ENCODE measurements around the gene PPP2R5E.

Gene PPP2R5E

DNA sequence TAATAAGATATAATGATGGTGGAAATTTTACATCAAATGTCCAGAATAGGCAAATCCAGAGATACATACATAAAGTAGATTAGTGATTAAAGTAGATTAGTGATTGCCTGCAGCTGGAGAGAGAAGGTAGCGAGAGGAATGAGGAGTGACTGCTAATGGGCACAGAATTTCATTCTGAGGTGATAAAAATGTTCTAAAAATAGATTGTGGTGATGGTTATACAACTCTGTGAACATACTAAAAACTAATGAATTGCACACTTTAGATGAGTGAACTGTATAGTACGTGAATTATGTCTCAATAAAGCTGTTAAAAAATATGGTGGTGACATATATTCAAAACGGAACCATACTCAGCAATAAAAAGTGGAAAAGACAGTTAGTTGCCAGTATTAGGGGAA is 41.7 kb downstream of the PPP2R5E start:
- TF ChIP-seq, protein P1, sequence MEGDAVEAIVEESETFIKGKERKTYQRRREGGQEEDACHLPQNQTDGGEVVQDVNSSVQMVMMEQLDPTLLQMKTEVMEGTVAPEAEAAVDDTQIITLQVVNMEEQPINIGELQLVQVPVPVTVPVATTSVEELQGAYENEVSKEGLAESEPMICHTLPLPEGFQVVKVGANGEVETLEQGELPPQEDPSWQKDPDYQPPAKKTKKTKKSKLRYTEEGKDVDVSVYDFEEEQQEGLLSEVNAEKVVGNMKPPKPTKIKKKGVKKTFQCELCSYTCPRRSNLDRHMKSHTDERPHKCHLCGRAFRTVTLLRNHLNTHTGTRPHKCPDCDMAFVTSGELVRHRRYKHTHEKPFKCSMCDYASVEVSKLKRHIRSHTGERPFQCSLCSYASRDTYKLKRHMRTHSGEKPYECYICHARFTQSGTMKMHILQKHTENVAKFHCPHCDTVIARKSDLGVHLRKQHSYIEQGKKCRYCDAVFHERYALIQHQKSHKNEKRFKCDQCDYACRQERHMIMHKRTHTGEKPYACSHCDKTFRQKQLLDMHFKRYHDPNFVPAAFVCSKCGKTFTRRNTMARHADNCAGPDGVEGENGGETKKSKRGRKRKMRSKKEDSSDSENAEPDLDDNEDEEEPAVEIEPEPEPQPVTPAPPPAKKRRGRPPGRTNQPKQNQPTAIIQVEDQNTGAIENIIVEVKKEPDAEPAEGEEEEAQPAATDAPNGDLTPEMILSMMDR (IDR thresholded peaks at IDR 0.05; ENCODE audit: low read depth, low read length): no peak
- TF ChIP-seq, protein P2, sequence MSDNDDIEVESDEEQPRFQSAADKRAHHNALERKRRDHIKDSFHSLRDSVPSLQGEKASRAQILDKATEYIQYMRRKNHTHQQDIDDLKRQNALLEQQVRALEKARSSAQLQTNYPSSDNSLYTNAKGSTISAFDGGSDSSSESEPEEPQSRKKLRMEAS (IDR thresholded peaks at IDR 0.05; ENCODE audit: low read depth, low read length): no peak
- TF ChIP-seq MYC (IDR thresholded peaks at IDR 0.05; ENCODE audit: low read depth, low read length) (no peak), POLR2A (IDR thresholded peaks at IDR 0.05; ENCODE audit: extremely low read depth, insufficient read length) (no peak)
- no peak overlapping the region for H3K4me3 ChIP-seq (ENCODE audit: low read depth, low read length)
- no peak for DNase-seq (ENCODE audit: low read depth)

DNA sequence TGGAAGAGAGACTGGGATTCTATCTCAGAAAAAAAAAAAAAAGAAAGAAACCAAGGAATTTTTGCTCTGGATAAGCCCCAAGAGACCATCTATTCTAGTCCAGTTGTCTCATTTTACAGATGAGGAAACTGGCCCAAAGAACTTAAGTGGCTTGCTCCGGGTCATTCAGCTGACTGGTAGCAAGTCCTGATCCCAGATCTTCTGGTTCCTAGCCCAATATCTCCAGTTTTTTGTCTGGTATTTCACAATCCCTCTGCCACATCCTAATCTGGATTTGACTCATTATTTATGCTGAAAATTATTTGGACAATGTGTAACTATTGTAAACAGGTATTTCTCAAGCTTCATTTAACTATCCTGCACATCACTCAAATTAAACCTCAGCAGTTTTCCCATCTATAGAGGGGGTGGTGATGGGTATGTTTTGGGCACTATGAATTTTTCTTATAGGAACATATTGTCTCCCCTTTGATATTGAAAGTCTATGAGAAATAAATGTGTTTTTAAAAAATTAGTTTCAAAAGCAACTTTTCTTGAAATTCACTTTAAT is 43.4 kb downstream of the PPP2R5E start:
- no peak for DNase-seq (ENCODE audit: low read depth)
- H3K4me3 ChIP-seq (ENCODE audit: low read depth, low read length): no peak overlapping the region
- no peak for TF ChIP-seq MYC (IDR thresholded peaks at IDR 0.05; ENCODE audit: low read depth, low read length)
- no peak for TF ChIP-seq POLR2A (IDR thresholded peaks at IDR 0.05; ENCODE audit: extremely low read depth, insufficient read length)
- TF ChIP-seq, protein P1 (IDR thresholded peaks at IDR 0.05; ENCODE audit: low read depth, low read length): no peak
- TF ChIP-seq, protein P2 (IDR thresholded peaks at IDR 0.05; ENCODE audit: low read depth, low read length): no peak

DNA sequence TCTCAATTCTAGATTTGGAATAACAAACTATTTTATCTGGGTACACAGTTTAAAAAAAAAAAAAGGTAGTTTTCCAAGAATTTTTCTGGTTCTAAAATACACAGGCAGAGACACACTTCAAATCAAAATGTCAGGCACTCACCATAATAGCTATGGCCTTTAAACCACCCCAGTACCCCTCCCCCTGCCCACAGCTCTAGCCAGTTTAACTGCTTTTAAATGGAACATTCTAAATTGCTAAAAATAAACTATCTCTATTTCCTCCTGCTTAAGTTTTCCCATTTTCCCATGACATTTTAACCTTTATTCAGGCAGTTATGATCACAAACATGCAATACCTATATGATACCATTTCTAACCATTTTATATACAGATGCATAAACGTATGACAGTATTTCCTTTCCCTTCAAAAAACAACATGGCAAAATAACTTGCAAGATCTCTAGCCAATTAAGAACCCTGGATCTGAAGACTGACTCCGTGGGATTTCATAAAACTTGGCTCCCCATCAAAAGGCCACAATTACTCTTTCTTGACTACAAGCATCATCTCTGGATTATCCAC is 46.3 kb downstream of the PPP2R5E start:
- TF ChIP-seq MYC (IDR thresholded peaks at IDR 0.05; ENCODE audit: low read depth, low read length) (no peak), POLR2A (IDR thresholded peaks at IDR 0.05; ENCODE audit: extremely low read depth, insufficient read length) (no peak)
- TF ChIP-seq, protein P1 (IDR thresholded peaks at IDR 0.05; ENCODE audit: low read depth, low read length): no peak
- TF ChIP-seq, protein P2 (IDR thresholded peaks at IDR 0.05; ENCODE audit: low read depth, low read length): no peak
- DNase-seq (ENCODE audit: low read depth): no peak
- H3K4me3 ChIP-seq (ENCODE audit: low read depth, low read length): no peak overlapping the region

DNA sequence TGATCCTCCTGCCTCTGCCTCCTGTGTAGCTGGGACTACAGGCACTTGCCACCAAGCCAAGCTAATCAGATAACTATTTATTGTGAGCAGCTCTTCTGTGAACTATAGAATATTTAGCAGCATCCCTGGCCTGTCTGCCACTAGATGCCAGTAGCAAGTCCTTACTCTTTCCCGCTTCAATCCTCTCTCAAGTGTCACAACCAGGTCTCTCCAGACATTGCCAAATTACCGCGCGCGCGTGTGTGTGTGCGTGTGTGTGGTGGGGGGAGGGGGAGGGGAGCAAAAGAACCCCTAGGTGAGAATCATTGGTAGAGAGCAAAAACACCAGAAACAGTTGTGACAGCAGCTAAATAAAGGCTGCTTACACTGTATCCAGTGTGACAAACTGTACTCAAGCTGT is 49.9 kb downstream of the PPP2R5E start:
- TF ChIP-seq, protein P1 (IDR thresholded peaks at IDR 0.05; ENCODE audit: low read depth, low read length): no peak
- TF ChIP-seq MYC (IDR thresholded peaks at IDR 0.05; ENCODE audit: low read depth, low read length) (no peak), POLR2A (IDR thresholded peaks at IDR 0.05; ENCODE audit: extremely low read depth, insufficient read length) (no peak)
- TF ChIP-seq, protein P2 (IDR thresholded peaks at IDR 0.05; ENCODE audit: low read depth, low read length): no peak
- H3K4me3 ChIP-seq (ENCODE audit: low read depth, low read length): no peak overlapping the region
- DNase-seq (ENCODE audit: low read depth): peak; percentile 26

DNA sequence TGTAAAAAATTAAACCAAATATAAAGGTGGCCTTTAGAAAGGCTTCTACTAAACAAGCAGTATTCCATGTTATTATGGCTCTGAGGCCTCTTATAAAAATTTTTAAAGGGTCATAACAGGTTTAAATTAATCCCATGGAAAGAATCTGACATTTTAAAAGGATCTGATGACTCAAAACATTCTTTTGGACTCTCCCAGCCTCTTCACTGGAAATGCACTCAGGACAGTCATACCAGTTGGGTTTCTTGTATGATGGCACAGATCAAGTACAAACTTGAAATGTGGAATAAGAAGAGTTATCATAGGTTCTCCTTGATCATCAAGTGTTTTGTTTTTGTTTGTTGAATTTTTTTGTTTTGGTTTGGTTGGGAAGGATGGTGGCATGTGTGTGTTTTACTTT is 50.8 kb downstream of the PPP2R5E start:
- DNase-seq (ENCODE audit: low read depth): no peak
- TF ChIP-seq, protein P2 (IDR thresholded peaks at IDR 0.05; ENCODE audit: low read depth, low read length): no peak
- TF ChIP-seq, protein P1 (IDR thresholded peaks at IDR 0.05; ENCODE audit: low read depth, low read length): no peak
- no peak for TF ChIP-seq POLR2A (IDR thresholded peaks at IDR 0.05; ENCODE audit: extremely low read depth, insufficient read length)
- TF ChIP-seq MYC (IDR thresholded peaks at IDR 0.05; ENCODE audit: low read depth, low read length): no peak
- no peak overlapping the region for H3K4me3 ChIP-seq (ENCODE audit: low read depth, low read length)

Measured in NB4 (cell line).